Glomerular visceral epithelial cell (primary cell): ENCODE data around the gene OR2H1.

Source experiments
- DNase-seq: peaks from one replicate; pipeline ENCODE4 v3.0.0-alpha.2; 2016; ENCODE audit errors: extremely low spot score

OR2H1 gene

GRCh38 chr6:29483186-29483585, 26.2 kb downstream of the OR2H1 start:
- DNase-seq: no peak

- DNase-seq: no peak
Observed at GRCh38 chr6:29483735-29484134, 26.8 kb downstream of the OR2H1 start.

GRCh38 chr6:29486577-29486976, 29.6 kb downstream of the OR2H1 start:
- no peak for DNase-seq

- DNase-seq: no peak
Observed at GRCh38 chr6:29487131-29487530, 30.2 kb downstream of the OR2H1 start.

- no peak for DNase-seq
Observed at GRCh38 chr6:29487660-29488059, 30.7 kb downstream of the OR2H1 start, which contains the start of gene MAS1L. MAS1L (minus strand) TSS chr6:29487956; CDS start chr6:29487902, 54 bp downstream.

GRCh38 chr6:29488874-29489273, 31.9 kb downstream of the OR2H1 start:
- no peak for DNase-seq

- no peak for DNase-seq
Observed at GRCh38 chr6:29489286-29489685, 32.3 kb downstream of the OR2H1 start.

GRCh38 chr6:29490055-29490454, 33.1 kb downstream of the OR2H1 start:
- DNase-seq: no peak

- no peak for DNase-seq
Observed at GRCh38 chr6:29490552-29490951, 33.6 kb downstream of the OR2H1 start.

GRCh38 chr6:29491574-29491973, 34.6 kb downstream of the OR2H1 start:
- no peak for DNase-seq

- no peak for DNase-seq
Observed at GRCh38 chr6:29493261-29493660, 36.3 kb downstream of the OR2H1 start.

GRCh38 chr6:29494131-29494530, 37.2 kb downstream of the OR2H1 start:
- DNase-seq: no peak

GRCh38 chr6:29495571-29495970, 38.6 kb downstream of the OR2H1 start:
- no peak for DNase-seq

- no peak for DNase-seq
Observed at GRCh38 chr6:29496961-29497360, 40.0 kb downstream of the OR2H1 start.

GRCh38 chr6:29499704-29500103, 42.7 kb downstream of the OR2H1 start:
- DNase-seq: no peak

- DNase-seq: no peak
Observed at GRCh38 chr6:29500594-29500993, 43.6 kb downstream of the OR2H1 start.

- no peak for DNase-seq
Observed at GRCh38 chr6:29501106-29501505, 44.2 kb downstream of the OR2H1 start.

GRCh38 chr6:29502181-29502580, 45.2 kb downstream of the OR2H1 start:
- DNase-seq: no peak

GRCh38 chr6:29502597-29502996, 45.6 kb downstream of the OR2H1 start:
- DNase-seq: peak; percentile 29

- DNase-seq: no peak
Observed at GRCh38 chr6:29504961-29505360, 48.0 kb downstream of the OR2H1 start.

GRCh38 chr6:29505808-29506207, 48.9 kb downstream of the OR2H1 start:
- DNase-seq: no peak

- no peak for DNase-seq
Observed at GRCh38 chr6:29506446-29507067, 49.6 kb downstream of the OR2H1 start.

- DNase-seq: no peak
Observed at GRCh38 chr6:29507319-29507718, 50.4 kb downstream of the OR2H1 start.

GRCh38 chr6:29509239-29509638, 52.3 kb downstream of the OR2H1 start:
- no peak for DNase-seq
